Measurements from ENCODE around the gene ZNF783. TPM values are rescaled to one million over a fixed set of nuclear protein-coding genes. Genes with fewer than 3 reads are reported as not detected.

The ZNF783 gene
- total and polyA plus RNA-seq, 9 of the 15 experiments (the other 6 are each of a cell fraction or from before 2014, with no cell fraction given): 0.66 to 11.2 (median 5.4) TPM

- Histone ChIP-seq H4K20me1 (replicated peaks; ENCODE audit: control insufficient read depth, insufficient read depth, low read length) (no peaks in the 10 kb centered on the region), H3K9ac (ENCODE audit: insufficient read depth in 1 of 2, low read depth in 2 of 2, low read length in 2 of 2) (no peak overlapping the region), H3K4me1 (replicated peaks in 1 of 2; ENCODE audit: control insufficient read depth in 2 of 2, insufficient read depth in 2 of 2, low read length in 2 of 2) (peaks cover 0 to 7% of the 10 kb centered on the region in 2 experiments; a peak in 1 of 5 replicates), H3K27me3 (ENCODE audit: control insufficient read depth in 2 of 2, insufficient read depth in 2 of 2, low read length in 2 of 2) (peaks cover 9 to 37% of the 10 kb centered on the region in 2 experiments; a peak in 4 of 5 replicates), H3K9me3 (replicated peaks; ENCODE audit: control insufficient read depth, insufficient read depth, low read depth, low read length) (no peaks in the 10 kb centered on the region), H3K79me2 (ENCODE audit: control insufficient read depth, insufficient read depth, low read length) (peaks cover 6% of the 10 kb centered on the region; the same call in 1 of the 3 replicates), H2AFZ (ENCODE audit: low read depth, low read length) (no peak overlapping the region), H3K4me2 (ENCODE audit: insufficient read depth, low read length) (no peak overlapping the region), H3K36me3 (ENCODE audit: control insufficient read depth, insufficient read depth, low read length) (peaks cover 15% of the 10 kb centered on the region; the same call in 2 of the 3 replicates), H3K9me1 (ENCODE audit: control insufficient read depth, insufficient read depth, low read length) (no peaks in the 10 kb centered on the region), H3K27ac (ENCODE audit: extremely low read depth, low read depth, low read length) (no peak overlapping the region), H3K4me3 (no peak overlapping the region)
- intact Hi-C loops (cut with micrococcal nuclease) (no loop called here), in situ Hi-C loops (cut with MboI) (no loop called here)
- DNase-seq (ENCODE audit: extremely low read depth in 1 of 4, low spot score in 3 of 4) (no peak), ATAC-seq (no peak; the same call in 2 of the 3 replicates), FAIRE-seq (no peak)
- TF ChIP-seq DIDO1 (tag; IDR thresholded peaks at IDR 0.05; ENCODE audit: low read depth) (no peak), GTF2F1 (IDR thresholded peaks at IDR 0.05; ENCODE audit: low read depth, low read length) (no peak), USF1 (CRISPR knock-in tag; IDR thresholded peaks at IDR 0.05) (peak; percentile 64), BHLHE40 (IDR thresholded peaks at IDR 0.05; ENCODE audit: low read length) (peak; percentile 51), NUFIP1 (IDR thresholded peaks at IDR 0.05; ENCODE audit: partially characterized antibody) (no peak), ZC3H4 (CRISPR knock-in tag; IDR thresholded peaks at IDR 0.05; ENCODE audit: borderline replicate concordance) (no peak), USF2 (CRISPR knock-in tag; IDR thresholded peaks at IDR 0.05) (peak; percentile 64), CEBPB (tag; IDR thresholded peaks at IDR 0.05) (0 out of 2 replicates have a peak, but pooled peaks have one; percentile 16), ZBTB49 (CRISPR knock-in tag; IDR thresholded peaks at IDR 0.05; ENCODE audit: borderline replicate concordance) (no peak), BDP1 (IDR thresholded peaks at IDR 0.05; ENCODE audit: insufficient read depth, insufficient read length) (no peak), FOSL1 (tag; conservative IDR thresholded peaks at IDR 0.05) (no peak), PHB (CRISPR knock-in tag; IDR thresholded peaks at IDR 0.05) (no peak), RFX7 (CRISPR knock-in tag; IDR thresholded peaks at IDR 0.05) (no peak), DDX20 (tag; IDR thresholded peaks at IDR 0.05; ENCODE audit: low read depth) (no peak), POLR2AphosphoS2 (IDR thresholded peaks at IDR 0.05; ENCODE audit: low read length) (no peak), ETV1 (tag; conservative IDR thresholded peaks at IDR 0.05; ENCODE audit: low read depth) (no peak), ZNF165 (CRISPR knock-in tag; IDR thresholded peaks at IDR 0.05; ENCODE audit: borderline replicate concordance) (no peak), SMARCE1 (IDR thresholded peaks at IDR 0.05) (no peak), PTRF (tag; IDR thresholded peaks at IDR 0.05) (no peak), PTTG1 (tag; IDR thresholded peaks at IDR 0.05; ENCODE audit: low read depth) (no peak), TAF7 (tag; IDR thresholded peaks at IDR 0.05) (no peak)
- ChIA-PET POLR2A (interaction anchor here (0.8 kb wide), 1 partner anchor 17 kb away, joined by 3 read pairs; no protein-coding TSS in a partner anchor), CTCF (ENCODE audit: low intra/inter-chr PET ratio) (no interaction called here)
- BruUV-seq (replicated peaks): no TSS peak
- WGBS (ENCODE audit: insufficient coverage, low coverage, missing lambda C conversion rate): 35% methylated on average over 8 of the region's 8 CpGs
Observed at GRCh38 chr7:149267733-149268132, 5.7 kb downstream of the ZNF783 start.
